ENCODE data around the gene SLX4IP.

DNA sequence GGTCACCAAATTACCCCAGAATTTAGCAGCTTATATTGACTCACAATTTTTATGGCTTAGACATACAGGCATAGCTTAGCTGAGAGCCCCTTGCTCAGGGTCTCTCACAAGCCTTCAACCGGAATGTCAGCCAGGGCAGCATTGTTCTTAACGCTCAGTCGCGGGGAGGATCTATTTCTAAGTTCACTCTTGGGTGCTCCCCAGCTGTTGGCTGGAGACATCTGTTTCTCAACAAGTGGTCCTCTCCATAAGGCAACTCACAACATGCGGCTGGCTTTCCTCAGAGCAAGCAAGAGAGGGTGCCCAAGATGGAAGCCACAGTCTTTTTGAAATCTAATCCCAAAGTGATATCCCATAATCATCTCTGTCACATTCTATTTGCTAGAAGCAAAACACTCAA, 46.6 kb downstream of the SLX4IP start:
- TF ChIP-seq POLR2AphosphoS5 (IDR thresholded peaks at IDR 0.05): no peak
- TF ChIP-seq, protein P1, sequence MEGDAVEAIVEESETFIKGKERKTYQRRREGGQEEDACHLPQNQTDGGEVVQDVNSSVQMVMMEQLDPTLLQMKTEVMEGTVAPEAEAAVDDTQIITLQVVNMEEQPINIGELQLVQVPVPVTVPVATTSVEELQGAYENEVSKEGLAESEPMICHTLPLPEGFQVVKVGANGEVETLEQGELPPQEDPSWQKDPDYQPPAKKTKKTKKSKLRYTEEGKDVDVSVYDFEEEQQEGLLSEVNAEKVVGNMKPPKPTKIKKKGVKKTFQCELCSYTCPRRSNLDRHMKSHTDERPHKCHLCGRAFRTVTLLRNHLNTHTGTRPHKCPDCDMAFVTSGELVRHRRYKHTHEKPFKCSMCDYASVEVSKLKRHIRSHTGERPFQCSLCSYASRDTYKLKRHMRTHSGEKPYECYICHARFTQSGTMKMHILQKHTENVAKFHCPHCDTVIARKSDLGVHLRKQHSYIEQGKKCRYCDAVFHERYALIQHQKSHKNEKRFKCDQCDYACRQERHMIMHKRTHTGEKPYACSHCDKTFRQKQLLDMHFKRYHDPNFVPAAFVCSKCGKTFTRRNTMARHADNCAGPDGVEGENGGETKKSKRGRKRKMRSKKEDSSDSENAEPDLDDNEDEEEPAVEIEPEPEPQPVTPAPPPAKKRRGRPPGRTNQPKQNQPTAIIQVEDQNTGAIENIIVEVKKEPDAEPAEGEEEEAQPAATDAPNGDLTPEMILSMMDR (IDR thresholded peaks at IDR 0.05): no peak

Measured in prostate gland (tissue), 2 donors.